Right lobe of liver (tissue), 6 donors: ENCODE measurements around the gene TSNAXIP1. TPM values are rescaled to one million over a fixed set of nuclear protein-coding genes. Genes with fewer than 3 reads are reported as not detected.

Experiments
- ATAC-seq, 4 donors: fragments of 200-7000 bp; cut with Tn5 transposase; one replicate each; pipeline ENCODE4 v1.9.1; 2020; ENCODE audit warnings: mild to moderate bottlenecking in 4 of 4, moderate library complexity in 4 of 4
- DNase-seq, 3 donors: peaks; one replicate each; pipeline ENCODE4 v3.0.0-alpha.2; 2020
- H3K27ac ChIP-seq, 3 donors: fragments of 200-600 bp; one replicate each; pipeline ENCODE4 v1.8.0; 2022
- H3K27me3 ChIP-seq, 2 donors: fragments of 200-600 bp; one replicate each; pipeline ENCODE4 v1.8.0; 2022
- H3K36me3 ChIP-seq, 4 donors: fragments of 200-600 bp; sonication (generic) in 1 of 4; one replicate each; pipeline versions ENCODE4 v1.5.1 to v1.8.0; 2017 to 2022; ENCODE audit warnings: control low read depth in 1 of 4
- H3K4me1 ChIP-seq, 4 donors: fragments of 200-600 bp; sonication (generic) in 1 of 4; one replicate each; pipeline versions ENCODE4 v1.5.1 to v1.8.0; 2017 to 2022; ENCODE audit warnings: control low read depth in 1 of 4
- H3K4me3 ChIP-seq, 3 donors: fragments of 200-600 bp; one replicate each; pipeline ENCODE4 v1.8.0; 2022
- H3K9me3 ChIP-seq, 4 donors: fragments of 200-600 bp; sonication (generic) in 1 of 4; one replicate each; pipeline versions ENCODE4 v1.5.1 to v1.8.0; 2017 to 2022; ENCODE audit warnings: control low read depth in 1 of 4
- CTCF ChIP-seq, 4 donors: fragments of 200-600 bp in 3 of 4; fragments of 450-650 bp in 1 of 4; IDR thresholded peaks; one replicate each; pipeline versions ENCODE4 v1.5.1 to v1.8.0; 2016 to 2022; ENCODE audit warnings: antibody characterized with exemption in 4 of 4, mild to moderate bottlenecking in 2 of 4
- POLR2A ChIP-seq: fragments of 450-650 bp; IDR thresholded peaks from one replicate; pipeline ENCODE4 v1.6.1; 2017; ENCODE audit warnings: antibody characterized with exemption, mild to moderate bottlenecking
- WGBS: methylation state at CpG from one replicate; pipeline ENCODE4 v1.1.6; 2018; ENCODE audit warnings: low coverage, low lambda C conversion rate; ENCODE audit not compliant: insufficient coverage; ENCODE audit errors: missing lambda C conversion rate; 5-methylcytosine and 5-hydroxymethylcytosine counted together
- intact Hi-C, 2 donors: fragments of 100-400 bp; cut with DNase I; formaldehyde crosslinking; loops; one replicate each; pipeline versions ENCODE4 v1.11.2 to v1.14.1; 2022
- total RNA-seq, 6 experiments: library from RNA; depleted of rRNA in 2 of 6; stranded (reverse); fragments of >200 nt in 2 of 6; fragmentation: NEBNext Ultra II Directional in 3 of 6; extraction: Animal tissue kit (Norgen Biotek cat#: 25700) in 3 of 6; gene quantifications; one replicate each; pipeline versions ENCODE4 v1.1.0 to v1.2.4, GENCODE V29; 2016 to 2023
- donor health status: DM: no; HTN: yes; CAD: no.
- donor health status: DM: no; HTN: no; CAD: no.
- donor health status: DM: no; HTN: no; CAD: no.
- donor health status: DM: no; HTN: yes; CAD: no.
- donor health status: DM: no; HTN: yes; CAD: no.

TSNAXIP1 gene
- total RNA-seq, 6 experiments from 2014 or later, result 0.42 to 1.2 (median 0.99) TPM

- H3K4me3 ChIP-seq, result no peak overlapping the region
- no peaks in the 10 kb centered on the region for H3K36me3 ChIP-seq
- DNase-seq, result no peak
- WGBS, result 84% methylated on average over 7 of the region's 12 CpGs
- no peak overlapping the region for H3K27ac ChIP-seq
- H3K27me3 ChIP-seq, result no peaks in the 10 kb centered on the region
- peaks cover 0 to 39% (median 17%) of the 10 kb centered on the region in 4 donors for H3K4me1 ChIP-seq
- ATAC-seq, result no peak
- TF ChIP-seq CTCF (IDR thresholded peaks at IDR 0.05), result no peak
- H3K9me3 ChIP-seq, result no peaks in the 10 kb centered on the region
- intact Hi-C loops, result no loop called here
Measured at GRCh38 chr16:67782567-67783352, 23.9 kb upstream of the TSNAXIP1 start.

DNA sequence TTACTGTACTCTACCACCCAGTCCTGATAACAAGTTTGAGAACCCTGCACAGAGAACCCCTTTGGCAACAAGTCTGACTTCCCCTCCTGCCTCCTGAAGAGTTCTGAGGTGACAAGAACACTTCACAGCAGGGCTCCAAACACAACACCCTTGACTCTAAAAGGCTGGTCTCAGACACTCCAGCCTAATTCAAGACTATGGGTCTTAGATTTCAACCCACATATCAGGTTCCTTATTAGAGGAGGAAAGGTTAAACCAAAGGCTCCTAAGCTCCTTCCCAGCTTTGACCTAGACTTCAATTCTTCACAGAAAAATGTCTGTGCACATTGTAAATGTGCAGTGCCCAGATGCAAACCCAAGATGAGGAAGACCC lies 23.4 kb upstream of the TSNAXIP1 start:
- Histone ChIP-seq H3K27me3 (no peaks in the 10 kb centered on the region), H3K9me3 (no peaks in the 10 kb centered on the region), H3K27ac (no peak overlapping the region), H3K4me3 (no peak overlapping the region), H3K36me3 (no peaks in the 10 kb centered on the region), H3K4me1 (peaks cover 0 to 33% (median 14%) of the 10 kb centered on the region in 4 donors)
- no peak for TF ChIP-seq CTCF (IDR thresholded peaks at IDR 0.05)
- TF ChIP-seq POLR2A, result no peak
- intact Hi-C loops, result no loop called here
- ATAC-seq, result no peak
- DNase-seq, result no peak

GRCh38 chr16:67786491-67786890 lies 20.2 kb upstream of the TSNAXIP1 start:
- TF ChIP-seq CTCF (IDR thresholded peaks at IDR 0.05) (no peak), POLR2A (no peak)
- ATAC-seq (no peak), DNase-seq (no peak)
- Histone ChIP-seq H3K27me3 (no peaks in the 10 kb centered on the region), H3K36me3 (no peaks in the 10 kb centered on the region), H3K27ac (no peak overlapping the region), H3K4me3 (no peak overlapping the region), H3K4me1 (peaks cover 0 to 1% (median 0%) of the 10 kb centered on the region in 4 donors), H3K9me3 (no peaks in the 10 kb centered on the region)
- intact Hi-C loops, result no loop called here
- 58% methylated on average over 4 of the region's 5 CpGs for WGBS

GRCh38 chr16:67790071-67790470 lies 16.6 kb upstream of the TSNAXIP1 start:
- no peaks in the 10 kb centered on the region for H3K36me3 ChIP-seq
- H3K27ac ChIP-seq, result no peak overlapping the region
- H3K4me3 ChIP-seq, result no peak overlapping the region
- H3K27me3 ChIP-seq, result no peaks in the 10 kb centered on the region
- no peaks in the 10 kb centered on the region for H3K4me1 ChIP-seq
- TF ChIP-seq CTCF (IDR thresholded peaks at IDR 0.05) (no peak), POLR2A (no peak)
- DNase-seq, result no peak
- ATAC-seq, result peak in 3 of 4 donors; percentile 17 to 30 (median 21)
- intact Hi-C loops, result no loop called here
- H3K9me3 ChIP-seq, result no peaks in the 10 kb centered on the region
